ENCODE results near the gene ASF1B.
A peak's percentile ranks its signal among the peaks of the same experiment; 100 is the strongest.
"Not testable (repeated sequence)": the region's sequence is repeated elsewhere in the genome, so short reads cannot be mapped to it uniquely, and the experiment has no call there.

Gene ASF1B

GRCh38 chr19:14159059-14159458 lies 22.7 kb upstream of the ASF1B start:
- no peak for DNase-seq (ENCODE audit: low spot score)

- DNase-seq (ENCODE audit: low spot score) = no peak
These were observed 22.1 kb upstream of the ASF1B start for GRCh38 chr19:14158276-14159023.

- no peak for DNase-seq (ENCODE audit: low spot score)
These were observed 20.8 kb upstream of the ASF1B start for GRCh38 chr19:14156971-14157717.

- no peak for DNase-seq (ENCODE audit: low spot score)
These were observed 19.7 kb upstream of the ASF1B start for GRCh38 chr19:14156122-14156521.

- DNase-seq (ENCODE audit: low spot score) = no peak
These were observed 19.0 kb upstream of the ASF1B start for GRCh38 chr19:14155371-14155770.

- DNase-seq (ENCODE audit: low spot score) = no peak
These were observed 16.3 kb upstream of the ASF1B start for GRCh38 chr19:14152713-14153112.

GRCh38 chr19:14150770-14151661 lies 14.6 kb upstream of the ASF1B start:
- no peak for DNase-seq (ENCODE audit: low spot score)

GRCh38 chr19:14150041-14150769 lies 13.8 kb upstream of the ASF1B start:
- DNase-seq (ENCODE audit: low spot score) = no peak

- DNase-seq (ENCODE audit: low spot score) = peak; percentile 79
These were observed 13.2 kb upstream of the ASF1B start for GRCh38 chr19:14149509-14149994.

- DNase-seq (ENCODE audit: low spot score) = no peak
These were observed 12.5 kb upstream of the ASF1B start for GRCh38 chr19:14148751-14149410.

- DNase-seq (ENCODE audit: low spot score) = peak; percentile 49
These were observed 11.6 kb upstream of the ASF1B start for GRCh38 chr19:14147797-14148605.

- DNase-seq (ENCODE audit: low spot score) = no peak
These were observed 10.4 kb upstream of the ASF1B start for GRCh38 chr19:14146789-14147216.

GRCh38 chr19:14146169-14146568 lies 9.8 kb upstream of the ASF1B start:
- not testable (repeated sequence) for DNase-seq (ENCODE audit: low spot score)

- DNase-seq (ENCODE audit: low spot score) = no peak
These were observed 9.0 kb upstream of the ASF1B start for GRCh38 chr19:14145381-14145780.

- DNase-seq (ENCODE audit: low spot score) = no peak
These were observed 6.1 kb upstream of the ASF1B start for GRCh38 chr19:14142262-14143190.

- no peak for DNase-seq (ENCODE audit: low spot score)
These were observed 4.7 kb upstream of the ASF1B start for GRCh38 chr19:14141041-14141440.

GRCh38 chr19:14139944-14140343 lies 3.6 kb upstream of the ASF1B start:
- DNase-seq (ENCODE audit: low spot score) = no peak

GRCh38 chr19:14138576-14139265 lies 2.3 kb upstream of the ASF1B start:
- no peak for DNase-seq (ENCODE audit: low spot score)

Measured in CD4-positive, alpha-beta T cell treated with Interleukin-6 at 100 ng/mL for 8 hours (primary cell).